IMR-90 (cell line): Measurements from ENCODE around the gene LGMN. TPM values are rescaled to one million over a fixed set of nuclear protein-coding genes. Genes with fewer than 3 reads are reported as not detected.

Experiments
- ATAC-seq: fragments of 200-7000 bp; cut with Tn5 transposase; 2 replicates; pipeline ENCODE4 v1.9.1; 2020; ENCODE audit warnings: low read depth, mild to moderate bottlenecking, moderate library complexity
- BruUV-seq: library from RNA; stranded (reverse); fragments of 400-500 nt; replicated peaks from 2 replicates; lab custom pipeline; 2021; lab: Mats Ljungman, UMichigan
- CTCF ChIA-PET: fragments of 300-600 bp; formaldehyde crosslinking; extraction: SDS; loops from one replicate; lab custom pipeline; 2021; ENCODE audit warnings: antibody characterized with exemption; lab: Yijun Ruan, JAX
- POLR2A ChIA-PET: fragments of 300-600 bp; sonication (Branson Sonifier 250); formaldehyde crosslinking; loops from one replicate; lab custom pipeline; 2022; ENCODE audit warnings: antibody characterized with exemption; ENCODE audit not compliant: unreplicated experiment; lab: Charles Lee
- DNase-seq: peaks from one replicate; pipeline ENCODE4 v3.0.0; 2013
- H2AFZ ChIP-seq: replicated peaks from 2 replicates; pipeline ENCODE3; 2013; ENCODE audit warnings: low read length, mild to moderate bottlenecking; ENCODE audit not compliant: poor library complexity
- H2AK5ac ChIP-seq: 2 replicates; pipeline ENCODE4 v1.6.1; 2013; ENCODE audit warnings: low read depth, low read length, inconsistent platforms
- H2AK9ac ChIP-seq: replicated peaks from 2 replicates; pipeline ENCODE3; 2013; ENCODE audit warnings: mild to moderate bottlenecking, low read depth, low read length, moderate library complexity; ENCODE audit not compliant: poor library complexity
- H2BK120ac ChIP-seq: 2 replicates; pipeline ENCODE4 v1.6.1; 2013; ENCODE audit warnings: low read depth, low read length, inconsistent platforms
- H2BK15ac ChIP-seq: 3 replicates; pipeline ENCODE4 v1.6.1; 2013; ENCODE audit warnings: low read depth, low read length, inconsistent platforms
- H2BK20ac ChIP-seq: 2 replicates; pipeline ENCODE4 v1.6.1; 2013; ENCODE audit warnings: low read depth, mild to moderate bottlenecking, inconsistent platforms, low read length, moderate library complexity
- H2BK5ac ChIP-seq: 2 replicates; pipeline ENCODE4 v1.6.1; 2013; ENCODE audit warnings: mild to moderate bottlenecking, low read depth, low read length, inconsistent platforms; ENCODE audit not compliant: poor library complexity, severe bottlenecking
- H3K14ac ChIP-seq: replicated peaks from 2 replicates; pipeline ENCODE4 v1.6.1; 2013; ENCODE audit warnings: low read depth, low read length, inconsistent platforms
- H3K18ac ChIP-seq: 2 replicates; pipeline ENCODE4 v1.6.1; 2013; ENCODE audit warnings: low read depth, low read length, control low read depth
- H3K23ac ChIP-seq: 2 replicates; pipeline ENCODE4 v1.6.1; 2013; ENCODE audit warnings: low read depth, low read length, inconsistent platforms
- H3K27ac ChIP-seq: 2 replicates; pipeline ENCODE4 v1.5.1; 2013; ENCODE audit warnings: mild to moderate bottlenecking, control low read depth, low read length; ENCODE audit not compliant: insufficient read depth
- H3K27me3 ChIP-seq: 2 replicates; pipeline ENCODE4 v1.6.1; 2013; ENCODE audit warnings: low read length; ENCODE audit not compliant: control insufficient read depth, insufficient read depth
- H3K36me3 ChIP-seq: 2 replicates; pipeline ENCODE4 v1.6.1; 2013; ENCODE audit warnings: low read length, mixed read lengths; ENCODE audit not compliant: control insufficient read depth, insufficient read depth
- H3K4ac ChIP-seq: 2 replicates; pipeline ENCODE4 v1.6.1; 2013; ENCODE audit warnings: low read depth, low read length, inconsistent platforms
- H3K4me1 ChIP-seq: 2 replicates; pipeline ENCODE4 v1.6.1; 2013; ENCODE audit warnings: low read length, mixed read lengths; ENCODE audit not compliant: control insufficient read depth, insufficient read depth
- H3K4me2 ChIP-seq: 2 replicates; pipeline ENCODE4 v1.6.1; 2013; ENCODE audit warnings: low read depth, mild to moderate bottlenecking, control low read depth, low read length, moderate library complexity
- H3K4me3 ChIP-seq: 2 replicates; pipeline ENCODE4 v1.5.1; 2013; ENCODE audit warnings: low read depth, mild to moderate bottlenecking, control low read depth, low read length, moderate library complexity; ENCODE audit not compliant: insufficient read depth
- H3K56ac ChIP-seq: 2 replicates; pipeline ENCODE4 v1.6.1; 2013; ENCODE audit warnings: low read length, inconsistent platforms; ENCODE audit not compliant: insufficient read depth; ENCODE audit errors: extremely low read depth
- H3K79me1 ChIP-seq, 2 experiments: 2 replicates each; pipeline ENCODE4 v1.6.1; 2013; ENCODE audit warnings: low read length in 2 of 2, inconsistent platforms in 1 of 2, low read depth in 1 of 2
- H3K9ac ChIP-seq: 2 replicates; pipeline ENCODE4 v1.6.1; 2013; ENCODE audit warnings: low read depth, low read length, control low read depth
- H3K9me1 ChIP-seq: 2 replicates; pipeline ENCODE4 v1.6.1; 2013; ENCODE audit warnings: low read length, inconsistent platforms; ENCODE audit not compliant: insufficient read depth
- H3K9me3 ChIP-seq: 2 replicates; pipeline ENCODE4 v1.6.1; 2013; ENCODE audit warnings: low read length; ENCODE audit not compliant: control insufficient read depth, insufficient read depth
- H4K20me1 ChIP-seq: 2 replicates; pipeline ENCODE4 v1.6.1; 2013; ENCODE audit warnings: low read length, inconsistent platforms; ENCODE audit not compliant: insufficient read depth
- H4K5ac ChIP-seq: 2 replicates; pipeline ENCODE4 v1.6.1; 2013; ENCODE audit warnings: mild to moderate bottlenecking, low read depth, low read length, control low read depth
- H4K8ac ChIP-seq, 2 experiments: 2 replicates each; pipeline ENCODE4 v1.6.1; 2013; ENCODE audit warnings: low read depth in 2 of 2, low read length in 2 of 2, control low read depth in 1 of 2, inconsistent platforms in 1 of 2
- H4K91ac ChIP-seq: 2 replicates; pipeline ENCODE4 v1.6.1; 2013; ENCODE audit warnings: low read depth, low read length, inconsistent platforms; ENCODE audit not compliant: insufficient read depth
- FOS ChIP-seq: fragments of 150-350 bp; IDR thresholded peaks from 2 replicates; pipeline ENCODE4 v1.6.1; 2016; ENCODE audit warnings: low read depth, low read length
- POLR2A ChIP-seq: IDR thresholded peaks from 2 replicates; pipeline ENCODE4 v1.6.1; 2012; ENCODE audit warnings: mild to moderate bottlenecking, low read depth, low read length
- RFX5 ChIP-seq: IDR thresholded peaks from 2 replicates; pipeline ENCODE4 v1.8.0; 2012; ENCODE audit warnings: low read depth, mild to moderate bottlenecking, low read length, moderate library complexity
- WGBS, 2 experiments: methylation state at CpG; one replicate each; pipeline versions ENCODE4 v1.1.5 to v1.1.7; 2013; ENCODE audit warnings: missing lambda C conversion rate in 2 of 2; ENCODE audit not compliant: insufficient read length in 1 of 2; ENCODE audit errors: extremely low coverage in 2 of 2; 5-methylcytosine and 5-hydroxymethylcytosine counted together
- dilution Hi-C: fragments of 300-500 bp; cut with HindIII; formaldehyde crosslinking; loops from one replicate; pipeline ENCODE4 v1.14.3; 2018; ENCODE audit warnings: low sequenced_read_pairs; ENCODE audit not compliant: unreplicated experiment
- in situ Hi-C: fragments of 300-500 bp; cut with MboI; formaldehyde crosslinking; loops from 3 replicates; pipeline ENCODE4 v1.14.3; 2019; ENCODE audit warnings: low sequenced_read_pairs, inconsistent platforms, mixed read lengths
- intact Hi-C: fragments of 100-400 bp; cut with micrococcal nuclease; formaldehyde crosslinking; loops from 2 replicates; pipeline ENCODE4 v1.10.0; 2022
- polyA plus RNA-seq, 3 experiments: library from polyadenylated mRNA; depleted of rRNA; stranded (reverse); fragments of >200 nt; gene quantifications; 2 replicates each; pipeline ENCODE4 v1.2.3, GENCODE V29; 2012; ENCODE audit warnings: low replicate concordance in 1 of 3
- total RNA-seq: library from RNA; depleted of rRNA; stranded (reverse); fragments of >200 nt; gene quantifications from 2 replicates; pipeline ENCODE4 v1.2.3, GENCODE V29; 2012

LGMN gene
- total and polyA plus RNA-seq, 2 of the 4 experiments (the other 2 are of a cell fraction) = 19.2 to 39.3 TPM

DNA sequence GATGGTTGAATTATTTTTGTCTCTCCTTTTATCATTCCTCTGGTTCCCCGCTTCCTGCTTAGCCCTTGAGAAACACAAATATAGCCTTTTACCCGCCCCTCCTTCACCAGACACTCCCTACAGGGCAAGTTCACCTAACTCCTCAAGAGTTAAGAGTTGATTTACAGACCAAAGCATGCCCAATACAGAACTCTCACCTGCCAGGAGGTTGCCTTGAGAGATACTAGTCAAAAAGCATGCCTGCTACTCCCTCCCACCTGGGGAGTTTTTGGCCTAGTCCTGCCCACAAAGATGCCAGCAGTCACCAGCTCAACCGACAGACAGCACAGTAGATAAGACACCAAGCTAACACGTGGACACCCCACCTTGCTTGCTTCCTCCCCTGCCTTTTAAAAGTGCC is 11.2 kb downstream of the LGMN start:
- no peaks in the 10 kb centered on the region for H3K9me1 ChIP-seq
- no peak overlapping the region for H4K8ac ChIP-seq
- intact Hi-C loops = no loop called here
- no peak overlapping the region for H2AK9ac ChIP-seq
- H4K20me1 ChIP-seq = no peaks in the 10 kb centered on the region
- no peak overlapping the region for H3K4me3 ChIP-seq
- POLR2A ChIA-PET = no interaction called here
- H2BK120ac ChIP-seq = no peak overlapping the region
- no peak overlapping the region for H2BK5ac ChIP-seq
- no peak for ATAC-seq
- H3K27me3 ChIP-seq = peaks cover 21% of the 10 kb centered on the region
- H3K56ac ChIP-seq = no peak overlapping the region
- no peak overlapping the region for H4K91ac ChIP-seq
- no peak overlapping the region for H2AFZ ChIP-seq
- H3K79me1 ChIP-seq = no peaks in the 10 kb centered on the region
- CTCF ChIA-PET = interaction anchor here (0.6 kb wide), 1 partner anchor 22 kb away, joined by 3 read pairs; no protein-coding TSS in a partner anchor
- H2BK15ac ChIP-seq = no peak overlapping the region
- H4K5ac ChIP-seq = no peak overlapping the region
- no peak overlapping the region for H3K4ac ChIP-seq
- no peak overlapping the region for H3K18ac ChIP-seq
- WGBS, 2 experiments = no CpG with 5 or more reads among the region's 4 CpGs
- DNase-seq = no peak
- no peak overlapping the region for H3K14ac ChIP-seq
- H3K4me2 ChIP-seq = no peak overlapping the region
- no peak overlapping the region for H3K27ac ChIP-seq
- H3K9me3 ChIP-seq = no peaks in the 10 kb centered on the region; the same call in 1 of the 2 replicates
- in situ Hi-C loops = no loop called here
- no peaks in the 10 kb centered on the region; the same call in 1 of the 2 replicates for H3K36me3 ChIP-seq
- H2AK5ac ChIP-seq = no peak overlapping the region
- no peaks in the 10 kb centered on the region for H3K4me1 ChIP-seq
- H3K9ac ChIP-seq = no peak overlapping the region
- dilution Hi-C loops = no loop called here
- BruUV-seq = no TSS peak
- no peak overlapping the region for H3K23ac ChIP-seq
- H2BK20ac ChIP-seq = no peak overlapping the region
- TF ChIP-seq FOS (no peak), POLR2A (no peak), RFX5 (no peak)
